K562 (cell line): ENCODE results near the gene BEST2. TPM values are rescaled to one million over a fixed set of nuclear protein-coding genes. Genes with fewer than 3 reads are reported as not detected.

ENCODE experiments used
- CBX3 ChIP-seq, 2 experiments: IDR thresholded peaks; 1 replicate in 1 of 2; 2 replicates in 1 of 2; pipeline ENCODE4 v1.6.1; 2012; ENCODE audit warnings: inconsistent platforms in 2 of 2, low read length in 2 of 2, borderline replicate concordance in 1 of 2, control low read depth in 1 of 2
- DPF2 ChIP-seq: fragments of 450-650 bp; IDR thresholded peaks from 2 replicates; pipeline ENCODE4 v1.6.1; 2016
- EHMT2 ChIP-seq: fragments of 450-650 bp; IDR thresholded peaks from 2 replicates; pipeline ENCODE4 v1.6.1; 2018; ENCODE audit warnings: antibody characterized with exemption
- ELF4 ChIP-seq: fragments of 450-650 bp; formaldehyde crosslinking; IDR thresholded peaks from 2 replicates; pipeline ENCODE4 v1.4.0; 2022; ENCODE audit warnings: missing genetic modification characterization
- ETS2 ChIP-seq: IDR thresholded peaks from 2 replicates; pipeline ENCODE4 v1.6.1; 2016; ENCODE audit warnings: borderline replicate concordance, missing genetic modification characterization, mild to moderate bottlenecking, moderate library complexity, missing compliant biosample characterization; ENCODE audit not compliant: poor library complexity, severe bottlenecking
- MAFF ChIP-seq: IDR thresholded peaks from 2 replicates; pipeline ENCODE4 v1.6.1; 2012; ENCODE audit warnings: low read length, improper control_type of control experiment
- MTA3 ChIP-seq: fragments of 450-650 bp; formaldehyde crosslinking; IDR thresholded peaks from 2 replicates; pipeline ENCODE4 v1.6.1; 2017; ENCODE audit warnings: mild to moderate bottlenecking, borderline replicate concordance
- NFYB ChIP-seq: IDR thresholded peaks from 2 replicates; pipeline ENCODE4 v1.6.1; 2011; ENCODE audit warnings: mild to moderate bottlenecking, moderate library complexity; ENCODE audit not compliant: insufficient read length; ENCODE audit errors: extremely low read depth
- POLR3G ChIP-seq: IDR thresholded peaks from 2 replicates; pipeline ENCODE4 v1.6.1; 2011; ENCODE audit not compliant: insufficient read length, insufficient replicate concordance; ENCODE audit errors: extremely low read depth
- SAFB ChIP-seq: fragments of 200-400 bp; formaldehyde crosslinking; IDR thresholded peaks from 2 replicates; pipeline ENCODE4 v1.6.1; 2017; ENCODE audit warnings: low read depth, low read length, borderline replicate concordance
- SPI1 ChIP-seq: IDR thresholded peaks from 2 replicates; pipeline ENCODE4 v1.6.1; 2011; ENCODE audit warnings: low read depth, low read length, control low read depth, borderline replicate concordance
- TAF1 ChIP-seq: IDR thresholded peaks from 2 replicates; pipeline ENCODE4 v1.6.1; 2011; ENCODE audit warnings: mild to moderate bottlenecking, low read length, moderate library complexity; ENCODE audit not compliant: insufficient read depth, control insufficient read depth, severe bottlenecking; ENCODE audit errors: extremely low read depth
- TFAM ChIP-seq: fragments of 250-450 bp; sonication (Bioruptor Pico); conservative IDR thresholded peaks from 2 replicates; pipeline ENCODE4 v1.5.0; 2021; ENCODE audit warnings: mild to moderate bottlenecking, moderate library complexity
- TRIM28 ChIP-seq: fragments of 450-650 bp; IDR thresholded peaks from 2 replicates; pipeline ENCODE4 v1.6.1; 2017
- YBX1 ChIP-seq: fragments of 450-650 bp; IDR thresholded peaks from 2 replicates; pipeline ENCODE4 v1.7.1; 2016; ENCODE audit warnings: mild to moderate bottlenecking
- ZKSCAN3 ChIP-seq: fragments of 250-450 bp; sonication (Bioruptor Pico); IDR thresholded peaks from 2 replicates; pipeline ENCODE4 v1.4.0; 2020
- ZNF121 ChIP-seq: sonication (generic); formaldehyde crosslinking; conservative IDR thresholded peaks from 2 replicates; pipeline ENCODE4 v1.8.0; 2022; ENCODE audit warnings: missing genetic modification reagents
- ZNF431 ChIP-seq: sonication (generic); formaldehyde crosslinking; IDR thresholded peaks from 2 replicates; pipeline ENCODE4 v1.8.0; 2022; ENCODE audit warnings: mild to moderate bottlenecking, missing genetic modification reagents
- polyA plus RNA-seq, 8 experiments: library from polyadenylated mRNA; depleted of rRNA in 4 of 8; stranded (reverse) in 5 of 8; unstranded in 3 of 8; fragments of >200 nt; fragmentation: Nextera tagmentation in 2 of 8; fragmentation: Illumina TruSeq in 1 of 8; extraction: Ambion mirVana in 2 of 8; extraction: Trizol in 1 of 8; gene quantifications; 2 replicates each; pipeline versions ENCODE4 v1.2.1 to v1.2.3, GENCODE V29; 2011 to 2014; ENCODE audit warnings: inconsistent platforms in 1 of 8, missing spikeins in 1 of 8
- total RNA-seq, 7 experiments: library from RNA; depleted of rRNA in 6 of 7; stranded (reverse); fragments of >200 nt in 6 of 7; fragmentation: Illumina TruSeq in 2 of 7; extraction: Trizol in 2 of 7; gene quantifications; 2 replicates each; pipeline versions ENCODE4 v1.2.1 to v1.2.3, GENCODE V29; 2011 to 2021; ENCODE audit warnings: low replicate concordance in 1 of 7
- TF ChIP-seq, protein P1 (sequence below): fragments of 250-450 bp; sonication (Bioruptor Pico); IDR thresholded peaks from 2 replicates; pipeline ENCODE4 v1.5.0; 2020; ENCODE audit warnings: mild to moderate bottlenecking
- TF ChIP-seq, protein P2 (sequence below): sonication (generic); formaldehyde crosslinking; IDR thresholded peaks from 2 replicates; pipeline ENCODE4 v1.8.0; 2023; ENCODE audit warnings: mild to moderate bottlenecking, missing genetic modification reagents
- TF ChIP-seq, protein P3 (sequence below): fragments of 450-650 bp; conservative IDR thresholded peaks from 2 replicates; pipeline ENCODE4 v1.6.1; 2016; ENCODE audit warnings: missing genetic modification characterization, low read depth, mild to moderate bottlenecking, control low read depth, missing compliant biosample characterization
- TF ChIP-seq, protein P4 (sequence below): fragments of 450-650 bp; formaldehyde crosslinking; conservative IDR thresholded peaks from 2 replicates; pipeline ENCODE4 v1.4.0; 2022; ENCODE audit warnings: mild to moderate bottlenecking, missing genetic modification characterization
- TF ChIP-seq, protein P5 (sequence below): sonication (generic); formaldehyde crosslinking; IDR thresholded peaks from 2 replicates; pipeline ENCODE4 v1.8.0; 2022; ENCODE audit warnings: missing genetic modification reagents, mild to moderate bottlenecking, borderline replicate concordance

BEST2 gene
- total and polyA plus RNA-seq, 9 of the 15 experiments (the other 6 are each of a cell fraction or from before 2014, with no cell fraction given): not detected

DNA sequence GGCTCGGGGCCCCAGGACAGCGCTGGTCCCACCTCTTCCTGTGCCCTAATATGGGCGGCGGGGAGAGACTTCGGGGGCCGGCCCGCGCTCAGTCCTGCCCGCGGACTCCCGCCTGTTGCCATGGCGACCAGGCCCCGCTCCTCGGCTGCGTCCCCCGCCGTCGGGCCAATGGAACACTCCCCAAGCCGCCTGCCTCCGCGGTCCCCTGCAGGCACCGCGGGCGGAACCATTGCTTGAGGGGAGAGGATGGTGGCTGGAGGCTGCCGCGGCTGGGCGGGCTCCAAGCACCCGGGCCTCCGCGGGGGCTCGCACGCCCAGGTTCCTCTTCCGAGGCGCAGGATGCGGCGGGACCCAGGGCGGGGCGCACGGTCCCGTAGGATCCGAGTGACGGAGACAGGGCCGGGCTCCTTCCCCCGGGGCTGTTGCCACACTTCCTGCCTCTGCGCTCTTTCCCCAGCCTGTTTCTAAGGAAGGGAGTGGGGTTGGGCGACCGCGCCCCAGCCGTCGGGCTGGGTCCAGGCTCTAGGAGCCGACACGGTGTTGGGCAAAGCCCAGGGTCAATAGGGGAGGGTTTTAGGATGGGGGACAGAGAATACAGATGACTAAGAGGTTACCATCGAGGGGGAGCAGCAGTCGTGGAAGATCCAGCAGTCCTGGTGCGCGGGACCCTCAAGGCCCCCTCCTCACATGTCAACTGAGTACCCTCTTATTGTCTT, 38.5 kb downstream of the BEST2 start (continued):
- TF ChIP-seq ETS2 (tag) (no peak), ZKSCAN3 (CRISPR knock-in tag) (no peak), YBX1 (no peak), SPI1 (0 out of 2 replicates have a peak, but pooled peaks have one; percentile 32), MAFF (no peak; the same call in 1 of the 2 replicates), ZNF121 (CRISPR knock-in tag) (no peak), TFAM (CRISPR knock-in tag) (no peak), POLR3G (no peak), CBX3 (IDR thresholded peaks at IDR 0.05; ENCODE audit: borderline replicate concordance in 1 of 2, low read length in 2 of 2) (no peak), EHMT2 (no peak), ZNF431 (no peak), DPF2 (peak; percentile 14; the same call in 1 of the 2 replicates), SAFB (peak; percentile 32; the same call in 1 of the 2 replicates), TRIM28 (no peak), ELF4 (peak; percentile 47; the same call in 1 of the 2 replicates), TAF1 (no peak), MTA3 (no peak; the same call in 1 of the 2 replicates), NFYB (no peak)
- TF ChIP-seq, protein P1, sequence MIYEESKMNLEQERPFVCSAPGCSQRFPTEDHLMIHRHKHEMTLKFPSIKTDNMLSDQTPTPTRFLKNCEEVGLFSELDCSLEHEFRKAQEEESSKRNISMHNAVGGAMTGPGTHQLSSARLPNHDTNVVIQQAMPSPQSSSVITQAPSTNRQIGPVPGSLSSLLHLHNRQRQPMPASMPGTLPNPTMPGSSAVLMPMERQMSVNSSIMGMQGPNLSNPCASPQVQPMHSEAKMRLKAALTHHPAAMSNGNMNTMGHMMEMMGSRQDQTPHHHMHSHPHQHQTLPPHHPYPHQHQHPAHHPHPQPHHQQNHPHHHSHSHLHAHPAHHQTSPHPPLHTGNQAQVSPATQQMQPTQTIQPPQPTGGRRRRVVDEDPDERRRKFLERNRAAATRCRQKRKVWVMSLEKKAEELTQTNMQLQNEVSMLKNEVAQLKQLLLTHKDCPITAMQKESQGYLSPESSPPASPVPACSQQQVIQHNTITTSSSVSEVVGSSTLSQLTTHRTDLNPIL: no peak
- TF ChIP-seq, protein P2, sequence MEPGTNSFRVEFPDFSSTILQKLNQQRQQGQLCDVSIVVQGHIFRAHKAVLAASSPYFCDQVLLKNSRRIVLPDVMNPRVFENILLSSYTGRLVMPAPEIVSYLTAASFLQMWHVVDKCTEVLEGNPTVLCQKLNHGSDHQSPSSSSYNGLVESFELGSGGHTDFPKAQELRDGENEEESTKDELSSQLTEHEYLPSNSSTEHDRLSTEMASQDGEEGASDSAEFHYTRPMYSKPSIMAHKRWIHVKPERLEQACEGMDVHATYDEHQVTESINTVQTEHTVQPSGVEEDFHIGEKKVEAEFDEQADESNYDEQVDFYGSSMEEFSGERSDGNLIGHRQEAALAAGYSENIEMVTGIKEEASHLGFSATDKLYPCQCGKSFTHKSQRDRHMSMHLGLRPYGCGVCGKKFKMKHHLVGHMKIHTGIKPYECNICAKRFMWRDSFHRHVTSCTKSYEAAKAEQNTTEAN (CRISPR knock-in tag): no peak
- TF ChIP-seq, protein P3, sequence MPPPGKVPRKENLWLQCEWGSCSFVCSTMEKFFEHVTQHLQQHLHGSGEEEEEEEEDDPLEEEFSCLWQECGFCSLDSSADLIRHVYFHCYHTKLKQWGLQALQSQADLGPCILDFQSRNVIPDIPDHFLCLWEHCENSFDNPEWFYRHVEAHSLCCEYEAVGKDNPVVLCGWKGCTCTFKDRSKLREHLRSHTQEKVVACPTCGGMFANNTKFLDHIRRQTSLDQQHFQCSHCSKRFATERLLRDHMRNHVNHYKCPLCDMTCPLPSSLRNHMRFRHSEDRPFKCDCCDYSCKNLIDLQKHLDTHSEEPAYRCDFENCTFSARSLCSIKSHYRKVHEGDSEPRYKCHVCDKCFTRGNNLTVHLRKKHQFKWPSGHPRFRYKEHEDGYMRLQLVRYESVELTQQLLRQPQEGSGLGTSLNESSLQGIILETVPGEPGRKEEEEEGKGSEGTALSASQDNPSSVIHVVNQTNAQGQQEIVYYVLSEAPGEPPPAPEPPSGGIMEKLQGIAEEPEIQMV (tag): no peak
- TF ChIP-seq, protein P4, sequence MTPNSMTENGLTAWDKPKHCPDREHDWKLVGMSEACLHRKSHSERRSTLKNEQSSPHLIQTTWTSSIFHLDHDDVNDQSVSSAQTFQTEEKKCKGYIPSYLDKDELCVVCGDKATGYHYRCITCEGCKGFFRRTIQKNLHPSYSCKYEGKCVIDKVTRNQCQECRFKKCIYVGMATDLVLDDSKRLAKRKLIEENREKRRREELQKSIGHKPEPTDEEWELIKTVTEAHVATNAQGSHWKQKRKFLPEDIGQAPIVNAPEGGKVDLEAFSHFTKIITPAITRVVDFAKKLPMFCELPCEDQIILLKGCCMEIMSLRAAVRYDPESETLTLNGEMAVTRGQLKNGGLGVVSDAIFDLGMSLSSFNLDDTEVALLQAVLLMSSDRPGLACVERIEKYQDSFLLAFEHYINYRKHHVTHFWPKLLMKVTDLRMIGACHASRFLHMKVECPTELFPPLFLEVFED (CRISPR knock-in tag): no peak
- TF ChIP-seq, protein P5, sequence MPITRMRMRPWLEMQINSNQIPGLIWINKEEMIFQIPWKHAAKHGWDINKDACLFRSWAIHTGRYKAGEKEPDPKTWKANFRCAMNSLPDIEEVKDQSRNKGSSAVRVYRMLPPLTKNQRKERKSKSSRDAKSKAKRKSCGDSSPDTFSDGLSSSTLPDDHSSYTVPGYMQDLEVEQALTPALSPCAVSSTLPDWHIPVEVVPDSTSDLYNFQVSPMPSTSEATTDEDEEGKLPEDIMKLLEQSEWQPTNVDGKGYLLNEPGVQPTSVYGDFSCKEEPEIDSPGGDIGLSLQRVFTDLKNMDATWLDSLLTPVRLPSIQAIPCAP (CRISPR knock-in tag): no peak
